Measurements from ENCODE around the gene KLHL12. TPM values are rescaled to one million over a fixed set of nuclear protein-coding genes. Genes with fewer than 3 reads are reported as not detected.

The KLHL12 gene
- total RNA-seq, 2 donors from 2014 or later = 31.6 to 34.1 TPM

DNA sequence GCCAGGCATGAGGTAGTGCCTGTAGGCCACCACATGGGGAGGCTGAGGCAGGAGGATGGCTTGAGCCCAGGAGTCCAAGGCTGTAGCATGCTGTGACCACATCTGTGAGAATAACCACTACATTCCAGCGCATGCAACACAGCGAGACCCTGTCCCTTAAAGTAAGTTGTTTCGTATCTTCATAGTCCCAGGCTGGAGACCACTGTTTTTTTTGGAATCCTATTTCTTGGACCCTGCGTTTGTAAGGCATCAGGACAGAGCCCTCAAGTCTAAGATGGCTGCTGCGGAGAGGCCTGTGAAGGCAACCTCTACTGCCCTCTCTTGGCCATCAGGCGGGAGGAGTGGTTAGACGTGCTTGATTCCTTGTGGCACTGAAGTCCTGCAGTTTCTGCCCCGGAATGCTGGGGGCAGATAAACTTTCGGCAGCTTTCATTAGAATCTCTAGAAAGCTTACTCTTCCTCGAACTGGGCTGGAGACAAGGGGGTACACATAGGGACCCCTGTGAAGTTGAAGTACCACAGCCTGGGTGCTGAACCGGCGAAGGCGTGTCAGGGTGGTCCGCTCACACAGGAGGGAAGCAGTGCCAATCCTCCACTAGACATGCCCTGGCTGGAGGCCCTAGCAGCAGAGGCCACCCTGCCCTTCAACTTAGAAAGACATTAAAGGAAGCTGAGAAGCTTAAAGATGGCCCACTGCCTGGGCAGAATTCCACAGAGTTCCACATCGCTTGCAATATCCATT lies 74.7 kb downstream of the KLHL12 start:
- peak; percentile 74 for ATAC-seq (replicated peaks)
- Mint-ChIP-seq H3K9me3 (no peaks in the 10 kb centered on the region), H3K27ac (no peak overlapping the region), H3K4me1 (peaks cover 6% of the 10 kb centered on the region), H3K4me3 (no peak overlapping the region), H3K36me3 (ENCODE audit: low read depth) (no peaks in the 10 kb centered on the region), H3K27me3 (no peaks in the 10 kb centered on the region)

GRCh38 chr1:202850593-202851362 lies 76.3 kb downstream of the KLHL12 start:
- ATAC-seq (replicated peaks) = no peak
- H3K4me1 Mint-ChIP-seq = peaks cover 6% of the 10 kb centered on the region

DNA sequence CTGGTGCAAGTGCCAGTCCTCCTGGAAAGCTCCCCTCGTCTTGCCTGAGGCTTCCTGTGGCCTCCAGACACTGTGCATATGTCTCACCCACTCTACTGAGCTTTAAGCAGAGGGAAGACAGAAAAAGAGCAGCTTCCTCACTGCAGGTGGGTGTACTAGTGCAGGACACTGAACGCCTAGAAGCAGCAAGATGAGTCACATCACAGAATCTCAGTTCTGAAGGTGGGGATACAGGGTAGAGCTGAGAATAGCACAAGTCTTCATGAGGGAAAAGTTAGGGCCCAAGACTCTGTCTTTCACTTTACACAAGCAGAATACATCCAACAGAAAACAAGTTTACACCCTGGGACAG lies 78.9 kb downstream of the KLHL12 start:
- H3K27ac Mint-ChIP-seq = peak overlapping the region; percentile 17

More at GRCh38 chr1:202850593-202851362, 76.3 kb downstream of the KLHL12 start:
- Mint-ChIP-seq H3K9me3 (no peaks in the 10 kb centered on the region), H3K4me3 (no peak overlapping the region), H3K27ac (no peak overlapping the region), H3K36me3 (ENCODE audit: low read depth) (no peaks in the 10 kb centered on the region), H3K27me3 (no peaks in the 10 kb centered on the region)

DNA sequence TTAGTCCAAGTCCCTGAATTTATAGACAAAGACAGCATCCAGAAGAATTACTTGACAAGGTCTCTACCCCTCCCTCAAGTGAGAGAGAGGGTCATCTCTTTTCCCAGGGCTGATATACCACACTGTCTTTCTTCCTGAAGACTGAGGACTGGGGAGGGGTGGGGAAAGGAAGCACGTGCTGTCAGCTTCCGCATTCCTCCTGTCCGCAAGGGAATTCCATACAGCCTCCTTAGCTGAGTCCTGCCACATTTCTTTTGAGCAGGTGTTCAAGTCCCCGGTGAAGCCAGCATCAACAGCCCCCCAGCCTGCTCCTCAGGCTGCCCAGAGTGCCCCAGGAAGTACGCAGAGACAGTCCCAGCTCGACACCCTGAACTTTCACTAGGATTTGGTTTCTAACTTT lies 82.1 kb downstream of the KLHL12 start:
- no peak for ATAC-seq (replicated peaks)
- no peaks in the 10 kb centered on the region for H3K9me3 Mint-ChIP-seq
- H3K36me3 Mint-ChIP-seq (ENCODE audit: low read depth) = no peaks in the 10 kb centered on the region
- H3K4me1 Mint-ChIP-seq = peaks cover 6% of the 10 kb centered on the region
- no peak overlapping the region for H3K27ac Mint-ChIP-seq
- no peaks in the 10 kb centered on the region for H3K27me3 Mint-ChIP-seq
- no peak overlapping the region for H3K4me3 Mint-ChIP-seq

More for the DNA sequence above, 78.9 kb downstream of the KLHL12 start:
- peak; percentile 90 for ATAC-seq (replicated peaks)
- Mint-ChIP-seq H3K4me3 (peak overlapping the region; percentile 33), H3K9me3 (no peaks in the 10 kb centered on the region), H3K4me1 (peaks cover 6% of the 10 kb centered on the region), H3K36me3 (ENCODE audit: low read depth) (no peaks in the 10 kb centered on the region), H3K27me3 (no peaks in the 10 kb centered on the region)

GRCh38 chr1:202844259-202844658 lies 82.8 kb downstream of the KLHL12 start:
- Mint-ChIP-seq H3K27me3 (no peaks in the 10 kb centered on the region), H3K4me3 (no peak overlapping the region), H3K36me3 (ENCODE audit: low read depth) (no peaks in the 10 kb centered on the region), H3K27ac (no peak overlapping the region), H3K9me3 (no peaks in the 10 kb centered on the region), H3K4me1 (peaks cover 6% of the 10 kb centered on the region)
- no peak for ATAC-seq (replicated peaks)

GRCh38 chr1:202843081-202843480 lies 84.0 kb downstream of the KLHL12 start:
- Mint-ChIP-seq H3K27ac (peak overlapping the region; percentile 45), H3K27me3 (no peaks in the 10 kb centered on the region), H3K4me3 (no peak overlapping the region), H3K4me1 (peaks cover 3% of the 10 kb centered on the region), H3K9me3 (no peaks in the 10 kb centered on the region), H3K36me3 (ENCODE audit: low read depth) (no peaks in the 10 kb centered on the region)
- no peak for ATAC-seq (replicated peaks)

Other genes starting within 250 kb of the KLHL12 start
- under 1 TPM in 1 of 2 donors, not detected in 1; 0.05 TPM for gene SYT2, start 216.8 kb downstream of the KLHL12 start, total RNA-seq
- gene KDM5B, start 118.8 kb downstream of the KLHL12 start, total RNA-seq = 100 to 1,000 TPM; 124 to 176 TPM
- gene PCAT6, start 116.3 kb downstream of the KLHL12 start, total RNA-seq = 1 to 10 TPM; 1.8 to 4.0 TPM
- 10 to 100 TPM in 1 of 2 donors, 1 to 10 TPM in 1; 9.2 to 15.6 TPM for gene RABIF, start 38.1 kb downstream of the KLHL12 start, total RNA-seq
- gene ADIPOR1, start 31.1 kb upstream of the KLHL12 start, total RNA-seq = 100 to 1,000 TPM in 1 of 2 donors, 10 to 100 TPM in 1; 71.0 to 102 TPM
- 10 to 100 TPM; 19.6 to 19.7 TPM for gene CYB5R1, start 40.0 kb upstream of the KLHL12 start, total RNA-seq
- 10 to 100 TPM; 50.1 to 62.6 TPM for gene TMEM183A, start 80.1 kb upstream of the KLHL12 start, total RNA-seq
- gene PPFIA4, start 99.3 kb upstream of the KLHL12 start, total RNA-seq = 100 to 1,000 TPM in 1 of 2 donors, 10 to 100 TPM in 1; 38.1 to 244 TPM
- not detected for gene MYOG, start 158.8 kb upstream of the KLHL12 start, total RNA-seq
- not detected for gene ADORA1, start 200.5 kb upstream of the KLHL12 start, total RNA-seq
- not detected for gene MYBPH, start 248.6 kb upstream of the KLHL12 start, total RNA-seq

Measured in activated T-helper 17 cell treated with anti-CD3 and anti-CD28 coated beads, Interleukin-2, amount 50 U/mL, for 72 hours (primary cell).